Activated T-cell treated with anti-CD3 and anti-CD28 coated beads, Interleukin-2, amount 50 U/mL, for 4 hours (primary cell): ENCODE results near the gene NRXN3. TPM values are rescaled to one million over a fixed set of nuclear protein-coding genes. Genes with fewer than 3 reads are reported as not detected.

Experiments used
- ATAC-seq, 2 donors: fragments of 200-7000 bp; cut with Tn5 transposase; one replicate each; pipeline ENCODE4 v1.10.0; 2021
- DNase-seq: peaks from one replicate; pipeline ENCODE4 v3.0.0-alpha.2; 2020
- H3K27me3 Mint-ChIP-seq: one replicate; pipeline ENCODE4 v1.8.0; 2021; ENCODE audit warnings: low read depth, mixed read lengths
- H3K36me3 Mint-ChIP-seq: one replicate; pipeline ENCODE4 v1.8.0; 2022; ENCODE audit warnings: mixed read lengths; ENCODE audit not compliant: insufficient read depth
- H3K4me1 Mint-ChIP-seq: one replicate; pipeline ENCODE4 v1.8.0; 2021; ENCODE audit warnings: low read depth, mixed read lengths
- H3K4me3 Mint-ChIP-seq: one replicate; pipeline ENCODE4 v1.8.0; 2021; ENCODE audit warnings: mild to moderate bottlenecking, moderate library complexity, mixed read lengths
- H3K9me3 Mint-ChIP-seq: one replicate; pipeline ENCODE4 v1.8.0; 2021; ENCODE audit warnings: mixed read lengths
- total RNA-seq, 3 donors: library from RNA; stranded (reverse); gene quantifications; one replicate each; pipeline ENCODE4 v1.2.1, GENCODE V29; 2021

The NRXN3 gene
- total RNA-seq, 3 donors from 2014 or later, result not detected

GRCh38 chr14:79225815-79226214 lies 1055.6 kb downstream of the NRXN3 start:
- no peak for ATAC-seq
- Mint-ChIP-seq H3K4me3 (no peak overlapping the region), H3K27me3 (no peaks in the 10 kb centered on the region), H3K36me3 (no peaks in the 10 kb centered on the region), H3K4me1 (no peaks in the 10 kb centered on the region), H3K9me3 (peaks cover 13% of the 10 kb centered on the region)
- DNase-seq, result no peak

GRCh38 chr14:79229383-79229909 lies 1059.3 kb downstream of the NRXN3 start:
- H3K27me3 Mint-ChIP-seq, result no peaks in the 10 kb centered on the region
- DNase-seq (no peak), ATAC-seq (no peak)
- no peaks in the 10 kb centered on the region for H3K9me3 Mint-ChIP-seq
- no peak overlapping the region for H3K4me3 Mint-ChIP-seq
- H3K36me3 Mint-ChIP-seq, result no peaks in the 10 kb centered on the region
- H3K4me1 Mint-ChIP-seq, result no peaks in the 10 kb centered on the region

GRCh38 chr14:79242666-79243065 lies 1072.5 kb downstream of the NRXN3 start:
- Mint-ChIP-seq H3K36me3 (no peaks in the 10 kb centered on the region), H3K4me3 (no peak overlapping the region), H3K27me3 (no peaks in the 10 kb centered on the region), H3K4me1 (no peaks in the 10 kb centered on the region), H3K9me3 (peaks cover 4% of the 10 kb centered on the region)
- DNase-seq (no peak), ATAC-seq (no peak)

- peaks cover 5% of the 10 kb centered on the region for H3K9me3 Mint-ChIP-seq
- H3K36me3 Mint-ChIP-seq, result no peaks in the 10 kb centered on the region
- no peaks in the 10 kb centered on the region for H3K27me3 Mint-ChIP-seq
- no peak for ATAC-seq
- H3K4me3 Mint-ChIP-seq, result no peak overlapping the region
- DNase-seq, result no peak
- no peaks in the 10 kb centered on the region for H3K4me1 Mint-ChIP-seq
Measured at GRCh38 chr14:79246173-79246572, 1076.0 kb downstream of the NRXN3 start.

- no peaks in the 10 kb centered on the region for H3K4me1 Mint-ChIP-seq
- no peaks in the 10 kb centered on the region for H3K36me3 Mint-ChIP-seq
- H3K9me3 Mint-ChIP-seq, result peaks cover 4% of the 10 kb centered on the region
- no peak overlapping the region for H3K4me3 Mint-ChIP-seq
- no peaks in the 10 kb centered on the region for H3K27me3 Mint-ChIP-seq
- ATAC-seq (no peak), DNase-seq (no peak)
Measured at GRCh38 chr14:79248126-79248525, 1078.0 kb downstream of the NRXN3 start.

GRCh38 chr14:79248771-79249170 lies 1078.6 kb downstream of the NRXN3 start:
- Mint-ChIP-seq H3K27me3 (no peaks in the 10 kb centered on the region), H3K36me3 (no peaks in the 10 kb centered on the region), H3K4me1 (no peaks in the 10 kb centered on the region), H3K4me3 (no peak overlapping the region), H3K9me3 (peaks cover 4% of the 10 kb centered on the region)
- ATAC-seq (no peak), DNase-seq (no peak)

GRCh38 chr14:79251278-79251677 lies 1081.1 kb downstream of the NRXN3 start:
- Mint-ChIP-seq H3K36me3 (no peaks in the 10 kb centered on the region), H3K4me1 (no peaks in the 10 kb centered on the region), H3K9me3 (peaks cover 4% of the 10 kb centered on the region), H3K4me3 (no peak overlapping the region), H3K27me3 (no peaks in the 10 kb centered on the region)
- DNase-seq (no peak), ATAC-seq (no peak)

GRCh38 chr14:79253576-79253975 lies 1083.4 kb downstream of the NRXN3 start:
- Mint-ChIP-seq H3K4me3 (no peak overlapping the region), H3K36me3 (no peaks in the 10 kb centered on the region)
- ATAC-seq, result no peak

GRCh38 chr14:79254069-79254775 lies 1084.0 kb downstream of the NRXN3 start:
- ATAC-seq (no peak), DNase-seq (no peak)
- Mint-ChIP-seq H3K9me3 (peaks cover 4% of the 10 kb centered on the region), H3K4me1 (no peaks in the 10 kb centered on the region), H3K27me3 (no peaks in the 10 kb centered on the region), H3K4me3 (no peak overlapping the region), H3K36me3 (no peaks in the 10 kb centered on the region)

More at GRCh38 chr14:79253576-79253975, 1083.4 kb downstream of the NRXN3 start:
- Mint-ChIP-seq H3K4me1 (no peaks in the 10 kb centered on the region), H3K9me3 (peaks cover 4% of the 10 kb centered on the region), H3K27me3 (no peaks in the 10 kb centered on the region)
- DNase-seq, result no peak

GRCh38 chr14:79256380-79256779 lies 1086.2 kb downstream of the NRXN3 start:
- Mint-ChIP-seq H3K27me3 (no peaks in the 10 kb centered on the region), H3K9me3 (no peaks in the 10 kb centered on the region), H3K4me3 (no peak overlapping the region), H3K4me1 (no peaks in the 10 kb centered on the region), H3K36me3 (no peaks in the 10 kb centered on the region)
- DNase-seq (no peak), ATAC-seq (no peak)

- DNase-seq (no peak), ATAC-seq (no peak)
- no peaks in the 10 kb centered on the region for H3K27me3 Mint-ChIP-seq
- H3K9me3 Mint-ChIP-seq, result no peaks in the 10 kb centered on the region
- no peak overlapping the region for H3K4me3 Mint-ChIP-seq
- no peaks in the 10 kb centered on the region for H3K4me1 Mint-ChIP-seq
- H3K36me3 Mint-ChIP-seq, result no peaks in the 10 kb centered on the region
Measured at GRCh38 chr14:79260406-79260805, 1090.2 kb downstream of the NRXN3 start.

- no peak overlapping the region for H3K4me3 Mint-ChIP-seq
- H3K36me3 Mint-ChIP-seq, result no peaks in the 10 kb centered on the region
- no peaks in the 10 kb centered on the region for H3K27me3 Mint-ChIP-seq
- DNase-seq, result no peak
- no peak for ATAC-seq
- H3K4me1 Mint-ChIP-seq, result no peaks in the 10 kb centered on the region
- H3K9me3 Mint-ChIP-seq, result no peaks in the 10 kb centered on the region
Measured at GRCh38 chr14:79265366-79265946, 1095.3 kb downstream of the NRXN3 start.

- Mint-ChIP-seq H3K36me3 (no peaks in the 10 kb centered on the region), H3K9me3 (no peaks in the 10 kb centered on the region), H3K4me3 (no peak overlapping the region), H3K27me3 (no peaks in the 10 kb centered on the region), H3K4me1 (no peaks in the 10 kb centered on the region)
- no peak for ATAC-seq
- DNase-seq, result no peak
Measured at GRCh38 chr14:79270361-79270760, 1100.2 kb downstream of the NRXN3 start.

- Mint-ChIP-seq H3K27me3 (no peaks in the 10 kb centered on the region), H3K9me3 (no peaks in the 10 kb centered on the region), H3K4me3 (no peak overlapping the region), H3K4me1 (no peaks in the 10 kb centered on the region), H3K36me3 (no peaks in the 10 kb centered on the region)
- ATAC-seq (no peak), DNase-seq (no peak)
Measured at GRCh38 chr14:79271122-79271521, 1100.9 kb downstream of the NRXN3 start.

- Mint-ChIP-seq H3K27me3 (peaks cover 19% of the 10 kb centered on the region), H3K4me3 (no peak overlapping the region), H3K4me1 (no peaks in the 10 kb centered on the region), H3K9me3 (no peaks in the 10 kb centered on the region), H3K36me3 (no peaks in the 10 kb centered on the region)
- no peak for ATAC-seq
- no peak for DNase-seq
Measured at GRCh38 chr14:79274641-79275291, 1104.6 kb downstream of the NRXN3 start.
